Activated CD4-positive, CD25-positive, alpha-beta regulatory T cell treated with anti-CD3 and anti-CD28 coated beads, Interleukin-2, amount 50 U/mL, for 24 hours (primary cell): ENCODE results near the gene STARD13.
"Not testable (repeated sequence)": the region's sequence is repeated elsewhere in the genome, so short reads cannot be mapped to it uniquely, and the experiment has no call there.

Source experiments
- ATAC-seq, 2 donors: fragments of 150-1000 bp; cut with Tn5 transposase; one replicate each; pipeline ENCODE4 v1.10.0; 2021; ENCODE audit warnings: mild to moderate bottlenecking in 1 of 2, moderate library complexity in 1 of 2

The STARD13 gene

DNA sequence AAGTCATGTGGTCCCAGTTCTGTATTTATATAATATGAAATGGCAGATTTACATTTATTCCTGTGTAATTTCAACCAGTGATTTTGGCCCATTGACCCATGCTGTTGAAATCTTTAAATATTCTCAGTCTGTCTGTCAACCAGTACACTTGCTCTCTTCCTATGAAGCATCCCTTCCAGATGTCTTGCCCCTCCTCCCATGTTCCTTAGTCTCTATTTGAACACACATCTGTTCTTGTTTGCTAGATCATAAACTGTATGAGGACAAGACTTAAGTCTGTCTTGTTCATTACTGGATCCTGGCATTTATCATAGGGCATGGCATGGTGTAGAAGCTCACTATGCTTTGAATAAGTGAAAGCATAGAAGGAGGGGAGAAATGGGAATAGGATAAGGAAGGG, 34.9 kb downstream of the STARD13 start:
- ATAC-seq: no peak

GRCh38 chr13:33249894-33250293, 35.7 kb downstream of the STARD13 start:
- no peak for ATAC-seq

DNA sequence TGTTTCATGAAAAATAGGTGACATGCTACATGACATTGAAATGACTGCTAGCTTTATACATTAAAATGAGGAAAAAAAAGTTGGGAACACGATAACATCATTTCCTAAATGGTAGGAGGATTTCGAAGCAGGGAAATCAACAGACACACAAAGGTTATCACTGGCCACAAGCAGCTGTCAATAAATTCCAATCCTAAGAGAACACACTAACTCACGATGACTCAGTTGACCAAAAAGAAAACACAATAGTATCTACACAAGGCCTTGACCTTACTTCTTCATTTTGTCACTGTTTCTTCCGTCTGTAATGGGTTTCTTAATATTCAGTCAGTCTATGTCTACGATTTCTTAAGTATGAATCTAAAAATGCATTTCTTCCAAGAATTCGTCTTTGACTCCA, 36.5 kb downstream of the STARD13 start:
- no peak for ATAC-seq

GRCh38 chr13:33245505-33246158, 39.9 kb downstream of the STARD13 start:
- ATAC-seq: no peak

DNA sequence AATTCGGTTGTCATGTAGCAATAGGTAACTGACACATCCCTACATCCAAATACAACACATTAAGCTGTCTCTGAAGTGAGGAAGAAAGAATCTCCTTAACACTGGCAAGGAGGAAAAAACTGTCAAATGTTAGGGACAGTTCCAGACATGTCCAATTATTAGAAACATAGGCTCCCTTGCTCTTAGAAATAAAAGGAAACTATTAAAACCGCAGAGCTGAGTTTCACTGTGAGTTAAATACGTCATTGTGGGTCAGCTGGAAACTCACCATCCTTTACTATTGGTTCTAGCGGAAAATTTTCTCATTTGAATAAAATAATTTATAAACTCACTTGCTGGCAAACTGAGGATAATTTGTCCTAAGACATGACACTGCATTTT, 40.7 kb downstream of the STARD13 start:
- no peak for ATAC-seq

DNA sequence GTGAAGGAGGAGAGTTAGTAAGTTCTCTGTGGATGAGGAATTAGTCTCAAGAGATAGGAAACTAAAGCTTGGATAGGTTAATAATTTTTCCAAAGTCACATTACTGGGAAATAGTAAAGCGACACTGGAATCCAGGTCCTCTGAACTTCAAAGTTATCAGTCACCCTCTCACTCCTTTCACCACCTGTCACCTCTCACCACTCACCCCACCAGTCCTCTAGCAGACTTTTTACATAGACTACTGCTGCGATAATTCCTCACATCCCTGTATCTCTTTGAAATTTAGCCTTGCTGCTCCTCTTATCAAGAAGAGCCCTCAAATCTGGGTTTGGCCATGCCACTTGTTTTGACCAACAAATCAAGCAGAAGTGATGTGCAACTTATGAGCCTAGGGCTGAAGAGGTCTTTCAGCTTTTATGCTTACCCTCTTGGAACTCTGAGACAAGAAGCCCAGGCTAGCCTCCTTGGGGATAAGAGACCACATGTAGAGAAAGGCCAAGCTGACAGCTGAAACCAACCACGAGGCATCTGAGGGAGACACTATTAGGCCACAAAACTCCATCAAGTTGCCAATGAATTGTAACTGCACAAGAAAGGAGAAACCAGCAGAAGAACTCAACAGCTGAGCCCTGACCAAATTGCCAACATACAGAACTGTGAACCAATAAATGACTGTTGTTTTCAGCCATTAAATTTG, 41.2 kb downstream of the STARD13 start:
- ATAC-seq: no peak

- ATAC-seq: no peak
These were observed 42.5 kb downstream of the STARD13 start for GRCh38 chr13:33242984-33243617.

DNA sequence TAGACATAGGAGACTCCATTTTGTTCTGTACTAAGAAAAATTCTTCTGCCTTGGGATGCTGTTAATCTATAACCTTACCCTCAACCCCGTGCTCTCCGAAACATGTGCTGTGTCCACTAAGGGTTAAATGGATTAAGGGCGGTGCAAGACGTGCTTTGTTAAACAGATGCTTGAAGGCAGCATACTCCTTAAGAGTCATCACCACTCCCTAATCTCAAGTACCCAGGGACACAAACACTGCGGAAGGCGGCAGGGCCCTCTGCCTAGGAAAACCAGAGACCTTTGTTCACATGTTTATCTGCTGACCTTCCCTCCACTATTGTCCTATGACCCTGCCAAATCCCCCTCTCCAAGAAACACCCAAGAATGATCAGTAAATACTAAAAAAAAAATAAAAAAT, 43.2 kb downstream of the STARD13 start:
- ATAC-seq: not testable (repeated sequence)

DNA sequence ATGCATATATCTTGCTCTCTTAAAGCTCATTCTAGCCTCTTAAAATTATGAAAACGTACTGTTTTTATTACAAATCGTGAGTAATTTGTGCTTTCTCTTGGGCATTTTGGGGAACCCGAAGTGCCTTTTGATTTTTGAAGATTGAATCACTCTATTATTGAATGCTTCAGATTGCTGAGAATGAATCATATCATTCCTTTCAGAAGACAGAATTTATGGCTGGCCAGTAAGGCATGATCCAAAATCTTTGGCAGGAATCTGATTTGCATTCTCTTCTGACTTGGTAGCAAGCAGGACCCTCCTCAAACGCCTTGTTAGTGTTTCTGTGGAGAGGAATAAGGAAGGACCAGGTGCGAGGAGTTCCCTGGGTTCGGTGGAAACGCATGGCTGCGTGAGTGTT, 49.5 kb downstream of the STARD13 start:
- no peak for ATAC-seq

DNA sequence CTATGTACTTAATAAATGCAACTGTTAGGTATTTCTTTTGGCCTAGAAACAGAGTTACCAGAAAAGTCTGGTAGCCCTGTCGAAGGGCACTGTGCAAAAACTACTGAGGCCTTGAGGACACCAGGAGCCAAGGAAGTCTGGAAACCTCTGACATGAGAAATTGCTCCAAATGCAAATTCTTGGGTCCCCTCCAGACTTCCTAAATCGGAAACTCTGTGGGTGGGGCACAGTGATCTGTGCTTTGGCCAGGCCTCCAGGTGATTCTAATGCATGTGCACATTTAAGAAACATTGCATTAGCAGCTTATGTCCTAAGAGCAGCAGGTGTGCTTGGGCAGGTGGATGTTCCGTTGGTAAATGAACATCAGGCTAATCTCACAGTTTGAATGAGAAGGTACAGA, 50.0 kb downstream of the STARD13 start:
- ATAC-seq: no peak

GRCh38 chr13:33235078-33235477, 50.5 kb downstream of the STARD13 start:
- no peak for ATAC-seq

DNA sequence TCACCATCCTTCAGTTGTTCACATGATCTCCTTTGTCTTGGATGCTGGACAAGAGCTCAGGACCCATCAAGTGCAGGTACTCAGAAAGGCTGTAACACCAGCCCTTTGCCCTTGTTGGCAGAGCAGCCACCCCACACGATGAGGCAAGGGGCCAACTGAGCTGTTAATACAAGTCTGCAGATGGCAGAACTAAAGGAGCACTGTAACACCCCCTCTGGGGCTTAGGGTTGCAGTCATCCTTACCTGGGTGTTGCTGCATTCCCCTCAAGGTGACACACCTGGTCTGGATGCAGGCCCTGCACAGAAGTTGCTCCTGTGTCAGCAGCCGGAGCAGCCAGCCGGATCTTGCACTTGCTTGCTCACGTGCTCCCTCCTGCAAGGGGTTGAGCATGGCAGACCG, 52.0 kb downstream of the STARD13 start:
- no peak for ATAC-seq

- ATAC-seq: no peak
These were observed 52.7 kb downstream of the STARD13 start for GRCh38 chr13:33232883-33233282.

GRCh38 chr13:33231339-33231738, 54.2 kb downstream of the STARD13 start:
- ATAC-seq: no peak

GRCh38 chr13:33230178-33230881, 55.2 kb downstream of the STARD13 start:
- ATAC-seq: no peak

DNA sequence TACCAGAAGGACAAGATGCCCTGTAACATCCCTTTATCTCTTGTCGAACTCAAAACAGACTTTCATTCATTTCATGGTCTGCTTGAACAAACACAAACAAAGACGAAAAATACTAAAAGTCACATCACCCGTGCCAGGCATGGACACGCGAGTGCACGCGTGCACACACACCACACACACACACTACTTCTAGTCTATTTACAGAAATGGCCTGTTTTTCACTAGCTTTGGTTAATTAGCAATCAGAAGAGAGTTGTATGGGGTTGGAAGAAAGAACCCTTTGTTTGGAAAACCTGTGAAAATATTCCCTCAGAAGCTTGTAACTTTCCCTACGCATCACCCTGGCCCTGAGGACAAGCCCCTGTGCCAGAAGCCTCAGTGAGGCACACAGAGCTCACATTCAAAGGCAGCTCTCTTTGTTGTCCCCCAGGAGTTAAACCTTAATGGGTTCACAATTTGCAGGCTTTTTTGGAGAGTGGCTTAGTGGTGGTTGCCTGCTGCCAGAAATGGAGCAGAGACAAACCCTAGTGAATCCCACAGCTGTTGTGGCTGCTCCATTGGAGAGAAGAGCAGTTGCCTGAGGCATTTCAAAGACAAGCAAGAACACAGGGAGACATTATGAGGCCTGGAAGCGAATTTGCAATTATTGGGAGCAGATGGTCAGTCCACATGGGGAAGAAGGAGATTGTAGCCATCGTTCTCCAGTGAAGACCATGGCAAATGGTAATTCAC, 55.9 kb downstream of the STARD13 start:
- ATAC-seq: no peak

DNA sequence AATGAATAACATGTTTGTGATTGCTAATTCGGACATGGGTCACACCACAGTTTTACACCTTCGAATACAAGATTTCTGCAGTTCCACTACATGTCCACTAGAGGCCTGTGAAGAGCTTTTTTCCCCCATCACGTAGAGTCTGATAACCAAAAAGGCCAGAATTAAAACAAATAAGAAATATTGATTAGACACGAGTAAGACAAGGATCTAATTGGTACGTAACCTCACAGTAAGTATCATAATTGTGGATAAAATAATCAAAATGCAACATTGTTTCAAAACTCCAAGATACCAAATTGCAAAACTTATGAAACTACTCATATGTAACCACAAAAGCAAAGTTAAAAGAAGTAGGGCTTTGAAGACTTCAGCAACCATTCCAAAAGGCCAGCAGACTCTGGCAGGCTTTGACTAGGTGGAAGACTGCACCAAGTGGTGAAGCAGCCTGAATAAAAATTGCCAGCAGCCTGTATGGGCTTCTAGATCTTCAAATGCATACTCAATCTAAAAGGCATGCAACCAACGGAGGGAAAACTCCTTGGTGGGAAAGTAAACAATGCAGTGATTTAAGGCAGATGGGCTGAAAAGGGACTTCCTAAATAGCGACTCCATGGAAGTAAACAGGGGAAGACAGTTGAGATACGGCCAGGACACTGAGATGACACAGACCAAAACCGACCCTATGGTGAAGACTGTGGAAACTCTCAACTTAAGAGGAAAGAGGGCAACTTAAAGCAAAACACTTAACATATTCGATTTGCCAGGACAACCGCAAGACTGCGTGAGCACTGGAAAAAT, 56.7 kb downstream of the STARD13 start:
- peak in 1 of 2 donors; percentile 56 for ATAC-seq

DNA sequence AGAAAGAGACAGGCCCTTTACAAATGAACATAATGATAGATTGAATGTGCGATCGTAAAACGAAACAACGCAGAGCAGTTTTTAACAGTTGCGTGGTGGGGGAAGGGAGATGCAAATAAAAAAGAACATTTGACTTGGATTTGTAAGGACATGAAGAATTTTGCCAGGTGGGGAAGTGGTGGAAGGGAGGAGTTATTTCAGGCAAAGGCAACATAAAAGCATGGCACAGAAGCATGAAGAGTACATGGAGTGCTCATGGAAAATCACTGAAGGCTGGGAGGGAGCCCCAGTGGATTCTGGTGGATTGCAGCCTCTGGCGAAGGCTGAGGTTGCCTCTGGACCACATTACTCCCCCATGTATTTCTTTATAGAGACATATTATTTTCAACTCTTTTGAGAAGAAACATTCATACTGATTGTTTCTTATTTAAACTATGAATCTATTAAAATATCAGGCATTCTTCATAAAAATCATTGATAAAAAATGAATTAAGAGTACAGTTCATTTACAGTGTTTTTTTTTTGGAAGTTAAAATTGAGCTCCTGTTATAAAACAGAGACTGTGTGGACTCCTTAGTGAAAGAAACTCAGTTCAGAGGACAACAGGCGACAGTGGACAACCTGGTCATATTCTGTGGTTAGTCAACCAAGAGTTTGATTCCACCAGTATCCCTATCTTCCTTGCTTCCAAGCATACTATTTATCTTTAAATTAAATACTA, 57.5 kb downstream of the STARD13 start:
- ATAC-seq: peak in 1 of 2 donors; percentile 17

- ATAC-seq: no peak
These were observed 60.9 kb downstream of the STARD13 start for GRCh38 chr13:33224686-33225085.

DNA sequence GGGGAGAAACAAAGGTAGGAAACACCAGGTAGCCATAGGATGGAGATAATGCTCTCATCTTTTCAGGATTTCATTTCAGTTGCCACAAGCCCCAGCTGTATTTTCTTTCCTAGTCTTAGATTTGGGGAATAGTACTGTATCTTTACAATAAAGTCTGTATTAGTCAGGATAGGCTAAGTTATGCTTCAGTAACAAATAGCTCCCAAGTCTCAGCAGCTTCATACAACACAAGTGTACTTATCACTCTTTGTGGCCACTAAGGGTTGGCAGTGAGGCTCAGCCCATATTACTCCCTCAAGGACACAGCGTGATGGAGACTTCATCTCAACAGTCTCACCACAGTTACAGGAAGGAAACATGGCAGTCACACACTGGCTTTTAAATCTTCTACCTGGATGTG, 61.4 kb downstream of the STARD13 start:
- ATAC-seq: no peak

- no peak for ATAC-seq
These were observed 65.6 kb downstream of the STARD13 start for GRCh38 chr13:33219926-33220325.
